Measurements from ENCODE around the gene ALPI. TPM values are rescaled to one million over a fixed set of nuclear protein-coding genes. Genes with fewer than 3 reads are reported as not detected.

Gene ALPI
- total RNA-seq, 1 donor from 2014 or later = not detected

- no peak overlapping the region for H3K4me3 Mint-ChIP-seq
- no peaks in the 10 kb centered on the region for H3K36me3 Mint-ChIP-seq (ENCODE audit: low read depth)
- no peaks in the 10 kb centered on the region for H3K4me1 Mint-ChIP-seq (ENCODE audit: low read depth)
- no peak overlapping the region for H3K27ac Mint-ChIP-seq
- DNase-seq (ENCODE audit: low spot score) = no peak
- intact Hi-C loops (cut with micrococcal nuclease) = no loop called here
- H3K27me3 Mint-ChIP-seq (ENCODE audit: insufficient read depth) = peaks cover 28% of the 10 kb centered on the region
- no peaks in the 10 kb centered on the region for H3K9me3 Mint-ChIP-seq
These were observed 33.7 kb downstream of the ALPI start for GRCh38 chr2:232489516-232490220.

- H3K27me3 Mint-ChIP-seq (ENCODE audit: insufficient read depth) = peaks cover 23% of the 10 kb centered on the region
- no peak overlapping the region for H3K27ac Mint-ChIP-seq
- no peaks in the 10 kb centered on the region for H3K4me1 Mint-ChIP-seq (ENCODE audit: low read depth)
- intact Hi-C loops (cut with micrococcal nuclease) = no loop called here
- no peaks in the 10 kb centered on the region for H3K9me3 Mint-ChIP-seq
- DNase-seq (ENCODE audit: low spot score) = no peak
- no peaks in the 10 kb centered on the region for H3K36me3 Mint-ChIP-seq (ENCODE audit: low read depth)
- H3K4me3 Mint-ChIP-seq = no peak overlapping the region
These were observed 34.5 kb downstream of the ALPI start for GRCh38 chr2:232490221-232491138.

- Mint-ChIP-seq H3K36me3 (ENCODE audit: low read depth) (no peaks in the 10 kb centered on the region), H3K27ac (no peak overlapping the region), H3K9me3 (no peaks in the 10 kb centered on the region), H3K4me3 (no peak overlapping the region), H3K27me3 (ENCODE audit: insufficient read depth) (peaks cover 22% of the 10 kb centered on the region), H3K4me1 (ENCODE audit: low read depth) (no peaks in the 10 kb centered on the region)
- intact Hi-C loops (cut with micrococcal nuclease) = no loop called here
- no peak for DNase-seq (ENCODE audit: low spot score)
These were observed 35.3 kb downstream of the ALPI start for GRCh38 chr2:232491139-232491780.

GRCh38 chr2:232492236-232492848 lies 36.4 kb downstream of the ALPI start:
- Mint-ChIP-seq H3K27ac (no peak overlapping the region), H3K9me3 (no peaks in the 10 kb centered on the region), H3K36me3 (ENCODE audit: low read depth) (no peaks in the 10 kb centered on the region), H3K4me1 (ENCODE audit: low read depth) (no peaks in the 10 kb centered on the region), H3K4me3 (no peak overlapping the region), H3K27me3 (ENCODE audit: insufficient read depth) (peaks cover 23% of the 10 kb centered on the region)
- intact Hi-C loops (cut with micrococcal nuclease) = no loop called here
- no peak for DNase-seq (ENCODE audit: low spot score)

GRCh38 chr2:232492963-232493700 lies 37.2 kb downstream of the ALPI start:
- Mint-ChIP-seq H3K27me3 (ENCODE audit: insufficient read depth) (peaks cover 23% of the 10 kb centered on the region), H3K9me3 (no peaks in the 10 kb centered on the region), H3K36me3 (ENCODE audit: low read depth) (no peaks in the 10 kb centered on the region), H3K4me3 (no peak overlapping the region), H3K27ac (no peak overlapping the region), H3K4me1 (ENCODE audit: low read depth) (no peaks in the 10 kb centered on the region)
- no peak for DNase-seq (ENCODE audit: low spot score)
- intact Hi-C loops (cut with micrococcal nuclease) = no loop called here

GRCh38 chr2:232493701-232494474 lies 37.9 kb downstream of the ALPI start:
- Mint-ChIP-seq H3K4me3 (no peak overlapping the region), H3K27me3 (ENCODE audit: insufficient read depth) (peaks cover 16% of the 10 kb centered on the region), H3K27ac (no peak overlapping the region), H3K36me3 (ENCODE audit: low read depth) (no peaks in the 10 kb centered on the region), H3K9me3 (no peaks in the 10 kb centered on the region), H3K4me1 (ENCODE audit: low read depth) (no peaks in the 10 kb centered on the region)
- no peak for DNase-seq (ENCODE audit: low spot score)
- intact Hi-C loops (cut with micrococcal nuclease) = no loop called here

- DNase-seq (ENCODE audit: low spot score) = no peak
- Mint-ChIP-seq H3K27me3 (ENCODE audit: insufficient read depth) (peaks cover 9% of the 10 kb centered on the region), H3K4me3 (no peak overlapping the region), H3K36me3 (ENCODE audit: low read depth) (no peaks in the 10 kb centered on the region), H3K27ac (no peak overlapping the region), H3K9me3 (no peaks in the 10 kb centered on the region), H3K4me1 (ENCODE audit: low read depth) (no peaks in the 10 kb centered on the region)
- intact Hi-C loops (cut with micrococcal nuclease) = no loop called here
These were observed 38.6 kb downstream of the ALPI start for GRCh38 chr2:232494542-232494941.

- Mint-ChIP-seq H3K9me3 (no peaks in the 10 kb centered on the region), H3K4me3 (no peak overlapping the region), H3K27ac (no peak overlapping the region), H3K27me3 (ENCODE audit: insufficient read depth) (peaks cover 11% of the 10 kb centered on the region), H3K4me1 (ENCODE audit: low read depth) (no peaks in the 10 kb centered on the region), H3K36me3 (ENCODE audit: low read depth) (no peaks in the 10 kb centered on the region)
- intact Hi-C loops (cut with micrococcal nuclease) = no loop called here
- no peak for DNase-seq (ENCODE audit: low spot score)
These were observed 39.3 kb downstream of the ALPI start for GRCh38 chr2:232495292-232495691.

GRCh38 chr2:232496501-232497270 lies 40.7 kb downstream of the ALPI start:
- H3K27me3 Mint-ChIP-seq (ENCODE audit: insufficient read depth) = peaks cover 14% of the 10 kb centered on the region

GRCh38 chr2:232497348-232497747 lies 41.4 kb downstream of the ALPI start:
- intact Hi-C loops (cut with micrococcal nuclease) = no loop called here
- Mint-ChIP-seq H3K27ac (no peak overlapping the region), H3K27me3 (ENCODE audit: insufficient read depth) (peaks cover 19% of the 10 kb centered on the region), H3K4me3 (no peak overlapping the region), H3K9me3 (no peaks in the 10 kb centered on the region), H3K36me3 (ENCODE audit: low read depth) (no peaks in the 10 kb centered on the region), H3K4me1 (ENCODE audit: low read depth) (no peaks in the 10 kb centered on the region)
- no peak for DNase-seq (ENCODE audit: low spot score)

More at GRCh38 chr2:232496501-232497270, 40.7 kb downstream of the ALPI start:
- no peaks in the 10 kb centered on the region for H3K36me3 Mint-ChIP-seq (ENCODE audit: low read depth)
- no peak overlapping the region for H3K4me3 Mint-ChIP-seq
- intact Hi-C loops (cut with micrococcal nuclease) = no loop called here
- no peaks in the 10 kb centered on the region for H3K9me3 Mint-ChIP-seq
- no peak overlapping the region for H3K27ac Mint-ChIP-seq
- DNase-seq (ENCODE audit: low spot score) = no peak
- no peaks in the 10 kb centered on the region for H3K4me1 Mint-ChIP-seq (ENCODE audit: low read depth)

- no peak for DNase-seq (ENCODE audit: low spot score)
- Mint-ChIP-seq H3K4me1 (ENCODE audit: low read depth) (no peaks in the 10 kb centered on the region), H3K9me3 (no peaks in the 10 kb centered on the region), H3K36me3 (ENCODE audit: low read depth) (no peaks in the 10 kb centered on the region), H3K27me3 (ENCODE audit: insufficient read depth) (peaks cover 23% of the 10 kb centered on the region), H3K27ac (no peak overlapping the region), H3K4me3 (no peak overlapping the region)
- intact Hi-C loops (cut with micrococcal nuclease) = no loop called here
These were observed 42.5 kb downstream of the ALPI start for GRCh38 chr2:232498452-232498851.
